Progenitor cell of endocrine pancreas (in vitro differentiated cells): Measurements from ENCODE around the gene HSD11B1L. TPM values are rescaled to one million over a fixed set of nuclear protein-coding genes. Genes with fewer than 3 reads are reported as not detected.

Experiments used
- DNase-seq: peaks from one replicate; pipeline ENCODE4 v3.0.0; 2021; ENCODE audit warnings: low spot score; ENCODE audit not compliant: unreplicated experiment
- H3K27ac Mint-ChIP-seq: 2 replicates; pipeline ENCODE4 v1.8.0; 2021; ENCODE audit warnings: mild to moderate bottlenecking, moderate library complexity, mixed read lengths
- H3K27me3 Mint-ChIP-seq: 2 replicates; pipeline ENCODE4 v1.8.0; 2021; ENCODE audit warnings: mixed read lengths
- H3K36me3 Mint-ChIP-seq: 2 replicates; pipeline ENCODE4 v1.8.0; 2022; ENCODE audit warnings: mixed read lengths; ENCODE audit not compliant: insufficient read depth
- H3K4me1 Mint-ChIP-seq: 2 replicates; pipeline ENCODE4 v1.8.0; 2021; ENCODE audit warnings: low read depth, mixed read lengths
- H3K4me3 Mint-ChIP-seq: 2 replicates; pipeline ENCODE4 v1.8.0; 2021; ENCODE audit warnings: low read depth, mild to moderate bottlenecking, moderate library complexity, mixed read lengths
- H3K9me3 Mint-ChIP-seq: 2 replicates; pipeline ENCODE4 v1.8.0; 2021; ENCODE audit warnings: low read depth, mixed read lengths
- CTCF ChIP-seq: fragments of 200-600 bp; sonication (generic); IDR thresholded peaks from one replicate; pipeline ENCODE4 v1.5.0; 2021; ENCODE audit warnings: antibody characterized with exemption, mild to moderate bottlenecking; ENCODE audit not compliant: unreplicated experiment
- total RNA-seq: library from RNA; stranded (reverse); gene quantifications from 2 replicates; pipeline ENCODE4 v1.2.1, GENCODE V29; 2021

Gene HSD11B1L
- total RNA-seq, 1 donor from 2014 or later, result 20.1 TPM

GRCh38 chr19:5705552-5705951 is 24.7 kb downstream of the HSD11B1L start:
- H3K27me3 Mint-ChIP-seq, result no peaks in the 10 kb centered on the region
- no peak for TF ChIP-seq CTCF
- H3K9me3 Mint-ChIP-seq, result no peaks in the 10 kb centered on the region
- H3K4me1 Mint-ChIP-seq, result no peaks in the 10 kb centered on the region
- no peak for DNase-seq
- H3K4me3 Mint-ChIP-seq, result no peak overlapping the region
- H3K36me3 Mint-ChIP-seq, result peaks cover 22% of the 10 kb centered on the region
- no peak overlapping the region for H3K27ac Mint-ChIP-seq

GRCh38 chr19:5706876-5707573 is 26.2 kb downstream of the HSD11B1L start:
- H3K27me3 Mint-ChIP-seq, result no peaks in the 10 kb centered on the region

GRCh38 chr19:5707576-5708575 is 27.0 kb downstream of the HSD11B1L start:
- no peak overlapping the region for H3K27ac Mint-ChIP-seq
- H3K4me1 Mint-ChIP-seq, result no peaks in the 10 kb centered on the region
- H3K36me3 Mint-ChIP-seq, result peaks cover 12% of the 10 kb centered on the region

More at GRCh38 chr19:5706876-5707573, 26.2 kb downstream of the HSD11B1L start:
- Mint-ChIP-seq H3K4me3 (no peak overlapping the region), H3K27ac (peak overlapping the region; percentile 20), H3K4me1 (no peaks in the 10 kb centered on the region), H3K36me3 (peaks cover 12% of the 10 kb centered on the region), H3K9me3 (no peaks in the 10 kb centered on the region)
- TF ChIP-seq CTCF, result no peak
- no peak for DNase-seq

GRCh38 chr19:5711025-5711424 is 30.2 kb downstream of the HSD11B1L start:
- no peak for TF ChIP-seq CTCF

More at GRCh38 chr19:5707576-5708575, 27.0 kb downstream of the HSD11B1L start:
- no peak for DNase-seq
- TF ChIP-seq CTCF, result no peak
- H3K27me3 Mint-ChIP-seq, result no peaks in the 10 kb centered on the region
- H3K4me3 Mint-ChIP-seq, result no peak overlapping the region
- H3K9me3 Mint-ChIP-seq, result no peaks in the 10 kb centered on the region

GRCh38 chr19:5711713-5712161 is 30.9 kb downstream of the HSD11B1L start:
- no peak for DNase-seq
- no peak overlapping the region for H3K27ac Mint-ChIP-seq
- H3K36me3 Mint-ChIP-seq, result peaks cover 4% of the 10 kb centered on the region
- H3K4me3 Mint-ChIP-seq, result no peak overlapping the region
- no peaks in the 10 kb centered on the region for H3K4me1 Mint-ChIP-seq
- no peaks in the 10 kb centered on the region for H3K9me3 Mint-ChIP-seq
- H3K27me3 Mint-ChIP-seq, result no peaks in the 10 kb centered on the region
- no peak for TF ChIP-seq CTCF

More at GRCh38 chr19:5711025-5711424, 30.2 kb downstream of the HSD11B1L start:
- no peak overlapping the region for H3K27ac Mint-ChIP-seq
- H3K27me3 Mint-ChIP-seq, result no peaks in the 10 kb centered on the region
- peaks cover 6% of the 10 kb centered on the region for H3K36me3 Mint-ChIP-seq
- no peak for DNase-seq
- H3K4me3 Mint-ChIP-seq, result no peak overlapping the region
- H3K4me1 Mint-ChIP-seq, result no peaks in the 10 kb centered on the region
- H3K9me3 Mint-ChIP-seq, result no peaks in the 10 kb centered on the region
